Lung (tissue), 12 donors: ENCODE measurements around the gene CIBAR2. TPM values are rescaled to one million over a fixed set of nuclear protein-coding genes. Genes with fewer than 3 reads are reported as not detected.
"Not testable (repeated sequence)": the region's sequence is repeated elsewhere in the genome, so short reads cannot be mapped to it uniquely, and the experiment has no call there.

Experiments
- ATAC-seq: fragments of 200-7000 bp; cut with Tn5 transposase; one replicate; pipeline ENCODE4 v1.9.1; 2020; ENCODE audit warnings: moderate number of reproducible peaks; ENCODE audit not compliant: insufficient read depth, low FRiP score
- DNase-seq, 3 donors: peaks; one replicate each; pipeline ENCODE4 v3.0.0-alpha.2; 2013 to 2017
- H3K27ac ChIP-seq, 2 donors: one replicate each; pipeline ENCODE4 v1.5.1; 2013; ENCODE audit warnings: mild to moderate bottlenecking in 2 of 2, moderate library complexity in 2 of 2, control low read depth in 1 of 2, inconsistent platforms in 1 of 2, low read depth in 1 of 2, low read length in 1 of 2
- H3K27me3 ChIP-seq, 3 donors: one replicate each; pipeline ENCODE4 v1.5.1; 2013; ENCODE audit warnings: low read length in 2 of 3; ENCODE audit not compliant: control insufficient read depth in 3 of 3, insufficient read depth in 3 of 3
- H3K36me3 ChIP-seq, 4 donors: one replicate each; pipeline ENCODE4 v1.5.1; 2013; ENCODE audit warnings: low read length in 4 of 4, mild to moderate bottlenecking in 1 of 4, moderate library complexity in 1 of 4; ENCODE audit not compliant: control insufficient read depth in 4 of 4, insufficient read depth in 4 of 4
- H3K4me1 ChIP-seq, 5 donors: one replicate each; pipeline ENCODE4 v1.5.1; 2013; ENCODE audit warnings: low read length in 5 of 5, mild to moderate bottlenecking in 2 of 5, moderate library complexity in 1 of 5; ENCODE audit not compliant: control insufficient read depth in 5 of 5, insufficient read depth in 5 of 5
- H3K4me3 ChIP-seq: one replicate; pipeline ENCODE4 v1.5.1; 2013; ENCODE audit warnings: mild to moderate bottlenecking, control low read depth, moderate library complexity
- H3K9ac ChIP-seq, 2 donors: one replicate each; pipeline ENCODE4 v1.5.1; 2013; ENCODE audit warnings: low read length in 2 of 2, control low read depth in 1 of 2; ENCODE audit not compliant: insufficient read depth in 1 of 2
- H3K9me3 ChIP-seq, 4 donors: one replicate each; pipeline ENCODE4 v1.5.1; 2013; ENCODE audit warnings: low read length in 3 of 4, mild to moderate bottlenecking in 1 of 4, moderate library complexity in 1 of 4; ENCODE audit not compliant: control insufficient read depth in 4 of 4, insufficient read depth in 3 of 4
- WGBS, 2 donors: extraction: QIAGEN DNeasy Blood & Tissue Kit; methylation state at CpG; one replicate each; pipeline ENCODE4 v1.1.7; 2013; 5-methylcytosine and 5-hydroxymethylcytosine counted together
- polyA plus RNA-seq, 2 donors: library from polyadenylated mRNA; stranded (reverse); fragments of 200-250 nt; gene quantifications; one replicate each; pipeline ENCODE4 v1.2.1, GENCODE V29; 2013
- total RNA-seq, 2 donors: library from RNA; depleted of rRNA in 1 of 2; stranded (reverse); fragments of >200 nt in 1 of 2; gene quantifications; one replicate each; pipeline ENCODE4 v1.2.1, GENCODE V29; 2014 to 2021
- TF ChIP-seq, protein P1 (sequence below): IDR thresholded peaks from 2 replicates; pipeline ENCODE4 v1.5.1; 2012; ENCODE audit warnings: mild to moderate bottlenecking; ENCODE audit errors: control extremely low read depth, extremely low read depth
- donor health status: control.
- donor health status: control.
- donor health status: Bipolar disorder and iron deficiency.
- donor health status: healthy.
- donor health status: DM: yes; HTN: yes; CAD: no.

The CIBAR2 gene
- total and polyA plus RNA-seq, 4 donors, result 11.8 to 49.0 (median 18.9) TPM

DNA sequence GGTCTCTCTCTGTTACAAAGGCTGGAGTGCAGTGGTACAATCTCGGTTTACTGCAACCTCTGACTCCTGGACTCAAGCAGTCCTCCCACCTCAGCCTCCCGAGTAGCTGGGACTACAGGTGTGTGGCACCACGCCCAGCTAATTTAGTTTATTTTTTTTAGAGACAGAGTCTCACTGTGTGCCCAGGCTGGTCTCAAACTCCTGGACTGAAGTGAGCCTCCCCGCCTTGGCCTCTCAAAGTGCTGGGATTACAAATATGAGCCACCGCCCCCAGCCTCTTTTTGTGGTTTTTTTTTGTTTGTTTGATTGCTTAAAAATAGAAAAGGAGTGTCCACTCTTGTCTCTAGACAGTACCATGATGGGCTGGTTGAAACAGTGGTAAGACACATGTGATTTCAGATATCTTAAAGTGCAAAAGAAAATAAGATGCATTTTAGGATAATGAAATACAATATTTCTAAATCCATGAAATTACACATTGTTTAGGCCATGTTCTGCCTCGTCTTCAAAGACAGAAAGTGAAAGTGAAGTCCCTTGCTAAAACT lies 57.3 kb downstream of the CIBAR2 start:
- WGBS, 2 donors, result 46 to 53% methylated on average over 6 of the region's 6 CpGs
- TF ChIP-seq, protein P1, sequence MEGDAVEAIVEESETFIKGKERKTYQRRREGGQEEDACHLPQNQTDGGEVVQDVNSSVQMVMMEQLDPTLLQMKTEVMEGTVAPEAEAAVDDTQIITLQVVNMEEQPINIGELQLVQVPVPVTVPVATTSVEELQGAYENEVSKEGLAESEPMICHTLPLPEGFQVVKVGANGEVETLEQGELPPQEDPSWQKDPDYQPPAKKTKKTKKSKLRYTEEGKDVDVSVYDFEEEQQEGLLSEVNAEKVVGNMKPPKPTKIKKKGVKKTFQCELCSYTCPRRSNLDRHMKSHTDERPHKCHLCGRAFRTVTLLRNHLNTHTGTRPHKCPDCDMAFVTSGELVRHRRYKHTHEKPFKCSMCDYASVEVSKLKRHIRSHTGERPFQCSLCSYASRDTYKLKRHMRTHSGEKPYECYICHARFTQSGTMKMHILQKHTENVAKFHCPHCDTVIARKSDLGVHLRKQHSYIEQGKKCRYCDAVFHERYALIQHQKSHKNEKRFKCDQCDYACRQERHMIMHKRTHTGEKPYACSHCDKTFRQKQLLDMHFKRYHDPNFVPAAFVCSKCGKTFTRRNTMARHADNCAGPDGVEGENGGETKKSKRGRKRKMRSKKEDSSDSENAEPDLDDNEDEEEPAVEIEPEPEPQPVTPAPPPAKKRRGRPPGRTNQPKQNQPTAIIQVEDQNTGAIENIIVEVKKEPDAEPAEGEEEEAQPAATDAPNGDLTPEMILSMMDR, result no peak
- no peak for DNase-seq
- no peak overlapping the region for H3K4me3 ChIP-seq
- peaks cover 0 to 32% (median 6%) of the 10 kb centered on the region in 5 donors for H3K4me1 ChIP-seq
- no peaks in the 10 kb centered on the region for H3K27me3 ChIP-seq
- H3K9me3 ChIP-seq, result no peaks in the 10 kb centered on the region
- no peak for ATAC-seq
- peak overlapping the region in 1 of 2 donors; percentile 89 for H3K27ac ChIP-seq
- H3K36me3 ChIP-seq, result no peaks in the 10 kb centered on the region
- peak overlapping the region in 1 of 2 donors; percentile 82 for H3K9ac ChIP-seq

DNA sequence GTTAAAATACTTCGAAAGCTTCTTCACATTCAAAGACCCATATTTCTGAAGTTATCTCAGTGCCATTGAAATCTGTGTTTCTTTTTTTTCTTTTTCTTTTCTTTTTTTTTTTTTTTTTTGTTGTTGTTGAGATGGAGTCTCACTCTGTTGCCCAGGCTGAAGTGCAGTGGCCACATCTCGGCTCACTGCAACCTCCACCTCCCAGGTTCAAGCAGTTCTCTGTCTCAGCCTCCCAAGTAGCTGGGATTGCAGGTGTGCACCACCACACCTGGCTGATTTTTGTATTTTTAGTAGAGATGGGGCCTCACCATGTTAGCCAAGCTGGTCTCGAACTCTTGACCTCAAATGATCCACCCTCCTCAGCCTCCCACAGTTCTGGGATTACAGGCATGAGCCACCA lies 58.0 kb downstream of the CIBAR2 start:
- H3K4me3 ChIP-seq, DNase-seq, ATAC-seq, H3K36me3 ChIP-seq, H3K9me3 ChIP-seq, H3K9ac ChIP-seq, H3K27me3 ChIP-seq: not testable (repeated sequence)
- Histone ChIP-seq H3K27ac (peak overlapping the region in 1 of 2 donors; percentile 4), H3K4me1 (peaks cover 0 to 32% (median 10%) of the 10 kb centered on the region in 5 donors)
- WGBS, 2 donors, result 96 to 98% methylated on average over 3 of the region's 3 CpGs

DNA sequence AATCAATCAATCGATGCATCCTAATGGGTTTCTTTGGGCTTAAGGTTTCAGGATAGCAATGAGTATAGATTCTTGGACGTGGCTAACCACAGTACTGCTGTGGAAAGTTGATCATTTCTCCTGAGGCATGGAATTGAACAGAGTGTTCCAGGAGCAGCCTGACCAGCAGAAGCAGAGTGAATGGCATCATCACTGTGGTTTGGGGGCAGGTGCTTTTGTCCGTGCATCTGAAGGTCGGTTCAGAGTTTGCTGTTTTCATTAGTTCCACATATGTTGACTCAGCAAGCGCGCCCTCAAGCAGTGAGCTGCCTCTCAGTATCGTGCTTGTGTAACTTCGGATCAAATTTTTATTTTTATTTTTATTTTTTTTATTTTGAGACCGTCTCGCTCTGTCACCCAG lies 59.7 kb downstream of the CIBAR2 start:
- DNase-seq (no peak), ATAC-seq (no peak)
- H3K4me1 ChIP-seq, result peaks cover 0 to 39% (median 15%) of the 10 kb centered on the region in 5 donors
- H3K9ac ChIP-seq, result no peak overlapping the region
- H3K27me3 ChIP-seq, result no peaks in the 10 kb centered on the region
- no peak overlapping the region for H3K4me3 ChIP-seq
- H3K9me3 ChIP-seq, result no peaks in the 10 kb centered on the region
- TF ChIP-seq, protein P1, result no peak
- H3K36me3 ChIP-seq, result no peaks in the 10 kb centered on the region
- H3K27ac ChIP-seq, result no peak overlapping the region
- WGBS, 2 donors, result 87 to 93% methylated on average over 10 of the region's 10 CpGs

DNA sequence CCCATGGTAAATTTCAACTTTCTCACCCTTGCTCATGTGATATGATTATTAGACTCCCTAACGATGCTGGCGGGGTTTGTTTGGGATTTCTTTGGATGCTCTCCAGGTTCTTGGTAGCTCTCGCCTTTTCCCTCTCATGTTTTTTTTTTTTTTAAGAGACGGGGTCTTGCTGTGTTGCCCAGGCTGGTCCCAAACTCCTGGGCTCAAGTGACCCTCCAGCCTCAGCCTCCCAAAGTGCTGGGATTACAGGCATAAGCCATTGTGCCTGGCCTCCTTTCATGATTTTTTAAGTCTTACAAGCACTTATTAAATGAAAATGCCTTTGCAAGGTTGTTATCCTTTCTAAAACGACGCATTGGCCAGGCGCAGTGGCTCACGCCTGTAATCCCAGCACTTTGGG lies 60.6 kb downstream of the CIBAR2 start:
- DNase-seq, result no peak
- Histone ChIP-seq H3K27me3 (no peaks in the 10 kb centered on the region), H3K36me3 (no peaks in the 10 kb centered on the region), H3K9ac (no peak overlapping the region), H3K27ac (no peak overlapping the region), H3K4me1 (peaks cover 0 to 47% (median 20%) of the 10 kb centered on the region in 5 donors), H3K9me3 (no peaks in the 10 kb centered on the region), H3K4me3 (no peak overlapping the region)
- TF ChIP-seq, protein P1, result no peak
- WGBS, 2 donors, result 94% methylated on average over 8 of the region's 8 CpGs
- no peak for ATAC-seq
